Activated naive CD4-positive, alpha-beta T cell treated with anti-CD3 and anti-CD28 coated beads, Interleukin-2, amount 10 ng/mL, durations not matched to agents 7 days and 5 days (primary cell): Measurements from ENCODE around the gene PMF1.
A peak's percentile ranks its signal among the peaks of the same experiment; 100 is the strongest.
"Not testable (repeated sequence)": the region's sequence is repeated elsewhere in the genome, so short reads cannot be mapped to it uniquely, and the experiment has no call there.

Source experiments
- CTCF ChIA-PET: fragments of 350-600 bp; sonication (Branson Sonifier 250); formaldehyde crosslinking; loops from one replicate; lab custom pipeline; 2021; ENCODE audit warnings: antibody characterized with exemption; lab: Charles Lee
- DNase-seq: peaks from one replicate; pipeline ENCODE4 v3.0.0-alpha.2; 2020
- H3K27ac Mint-ChIP-seq: one replicate; pipeline ENCODE4 v1.8.0; 2021; ENCODE audit warnings: mild to moderate bottlenecking, moderate library complexity, mixed read lengths
- H3K27me3 Mint-ChIP-seq: one replicate; pipeline ENCODE4 v1.8.0; 2021; ENCODE audit warnings: mild to moderate bottlenecking, mixed read lengths
- H3K36me3 Mint-ChIP-seq: one replicate; pipeline ENCODE4 v1.8.0; 2021; ENCODE audit warnings: mixed read lengths
- H3K4me1 Mint-ChIP-seq: one replicate; pipeline ENCODE4 v1.8.0; 2021; ENCODE audit warnings: mixed read lengths
- H3K4me3 Mint-ChIP-seq: one replicate; pipeline ENCODE4 v1.8.0; 2021; ENCODE audit warnings: mild to moderate bottlenecking, moderate library complexity, mixed read lengths
- H3K9me3 Mint-ChIP-seq: one replicate; pipeline ENCODE4 v1.8.0; 2021; ENCODE audit warnings: mixed read lengths

The PMF1 gene

DNA sequence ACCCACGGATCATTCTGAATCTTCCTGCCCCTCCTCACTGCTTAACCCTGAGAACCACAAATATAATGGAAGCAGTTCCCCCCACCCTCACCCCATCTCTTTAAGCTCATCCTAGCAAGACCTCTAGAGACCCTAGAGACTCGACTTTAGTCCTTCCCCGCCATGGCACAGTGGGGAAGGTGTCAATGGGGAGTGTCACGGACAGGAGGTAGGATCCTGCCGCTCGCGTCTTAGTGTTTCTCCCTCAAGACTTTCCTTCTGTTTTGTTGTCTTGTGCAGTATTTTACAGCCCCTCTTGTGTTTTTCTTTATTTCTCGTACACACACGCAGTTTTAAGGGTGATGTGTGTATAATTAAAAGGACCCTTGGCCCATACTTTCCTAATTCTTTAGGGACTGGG lies 677 bp upstream of the PMF1 start:
- Mint-ChIP-seq H3K36me3 (peaks cover 48% of the 10 kb centered on the region), H3K27me3 (no peaks in the 10 kb centered on the region), H3K4me1 (peaks cover 45% of the 10 kb centered on the region), H3K4me3 (peak overlapping the region; percentile 86), H3K9me3 (no peaks in the 10 kb centered on the region), H3K27ac (peak overlapping the region; percentile 99)
- CTCF ChIA-PET: interaction anchor here (1.1 to 5.1 kb wide), 4 partner anchors 12 to 19 kb away, joined by 3 to 44 read pairs (median 7); partner anchors contain the start of gene SLC25A44
- DNase-seq: no peak

DNA sequence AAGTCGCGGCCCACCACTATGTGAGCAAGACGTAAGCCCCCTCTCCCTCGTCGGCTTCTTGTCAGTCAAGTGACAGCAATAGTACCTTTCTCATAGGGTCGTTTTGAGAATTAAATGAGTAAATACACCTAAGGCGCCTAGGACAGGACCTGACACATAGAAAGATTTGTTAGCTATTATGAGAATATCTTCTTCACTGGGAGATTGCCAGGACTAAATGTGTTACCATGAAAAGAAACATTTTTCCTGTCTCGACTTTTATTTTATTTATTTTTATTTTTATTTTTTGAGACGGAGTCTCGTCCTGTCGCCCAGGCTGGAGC lies 798 bp downstream of the PMF1 start:
- Mint-ChIP-seq H3K27me3 (no peaks in the 10 kb centered on the region), H3K9me3 (no peaks in the 10 kb centered on the region), H3K4me1 (peaks cover 58% of the 10 kb centered on the region), H3K36me3 (peaks cover 35% of the 10 kb centered on the region), H3K27ac (peak overlapping the region; percentile 99), H3K4me3 (peak overlapping the region; percentile 86)
- no peak for DNase-seq
- CTCF ChIA-PET: interaction anchor here (1.2 to 5.1 kb wide), 5 partner anchors 11 to 67 kb away, joined by 3 to 44 read pairs (median 6); no protein-coding TSS in a partner anchor

DNA sequence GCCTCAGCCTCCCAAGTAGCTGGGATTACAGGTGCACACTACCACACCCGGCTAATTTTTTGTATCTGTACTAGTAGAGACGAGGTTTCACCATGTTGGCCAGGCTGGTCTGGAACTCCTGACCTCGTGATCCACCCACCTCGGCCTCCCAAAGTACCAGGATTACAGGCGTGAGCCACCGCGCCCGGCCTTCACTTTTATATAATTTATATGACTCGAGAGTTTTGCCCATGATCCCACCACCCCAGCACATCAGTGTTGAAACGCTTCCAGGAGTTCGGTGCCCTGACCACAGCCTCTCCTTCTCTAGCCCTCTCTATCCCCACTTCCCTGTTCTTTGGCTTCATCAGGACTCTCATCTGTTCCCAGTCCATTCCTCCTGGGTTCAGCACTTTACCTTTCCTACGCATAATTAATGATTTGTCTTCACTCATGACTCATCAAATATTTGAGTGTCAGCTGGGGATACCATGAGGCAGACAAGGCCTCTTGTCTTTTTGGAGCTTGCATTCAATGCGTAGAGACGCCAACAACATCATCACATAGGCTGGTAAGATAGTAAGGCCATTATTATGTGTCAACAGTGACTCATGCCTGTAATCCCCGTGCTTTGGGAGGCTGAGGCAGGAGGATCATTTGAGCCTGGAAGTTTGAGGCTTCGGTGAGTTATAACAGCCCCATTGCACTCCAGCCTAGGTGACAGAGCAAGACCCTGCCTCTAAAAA lies 1.4 kb downstream of the PMF1 start:
- H3K4me3 Mint-ChIP-seq: peak overlapping the region; percentile 86
- peaks cover 60% of the 10 kb centered on the region for H3K4me1 Mint-ChIP-seq
- peaks cover under 1% of the 10 kb centered on the region for H3K9me3 Mint-ChIP-seq
- peaks cover 32% of the 10 kb centered on the region for H3K36me3 Mint-ChIP-seq
- no peaks in the 10 kb centered on the region for H3K27me3 Mint-ChIP-seq
- DNase-seq: no peak
- CTCF ChIA-PET: interaction anchor here (1.2 to 5.1 kb wide), 4 partner anchors 10 to 68 kb away, joined by 3 to 44 read pairs (median 5); no protein-coding TSS in a partner anchor
- peak overlapping the region; percentile 99 for H3K27ac Mint-ChIP-seq

DNA sequence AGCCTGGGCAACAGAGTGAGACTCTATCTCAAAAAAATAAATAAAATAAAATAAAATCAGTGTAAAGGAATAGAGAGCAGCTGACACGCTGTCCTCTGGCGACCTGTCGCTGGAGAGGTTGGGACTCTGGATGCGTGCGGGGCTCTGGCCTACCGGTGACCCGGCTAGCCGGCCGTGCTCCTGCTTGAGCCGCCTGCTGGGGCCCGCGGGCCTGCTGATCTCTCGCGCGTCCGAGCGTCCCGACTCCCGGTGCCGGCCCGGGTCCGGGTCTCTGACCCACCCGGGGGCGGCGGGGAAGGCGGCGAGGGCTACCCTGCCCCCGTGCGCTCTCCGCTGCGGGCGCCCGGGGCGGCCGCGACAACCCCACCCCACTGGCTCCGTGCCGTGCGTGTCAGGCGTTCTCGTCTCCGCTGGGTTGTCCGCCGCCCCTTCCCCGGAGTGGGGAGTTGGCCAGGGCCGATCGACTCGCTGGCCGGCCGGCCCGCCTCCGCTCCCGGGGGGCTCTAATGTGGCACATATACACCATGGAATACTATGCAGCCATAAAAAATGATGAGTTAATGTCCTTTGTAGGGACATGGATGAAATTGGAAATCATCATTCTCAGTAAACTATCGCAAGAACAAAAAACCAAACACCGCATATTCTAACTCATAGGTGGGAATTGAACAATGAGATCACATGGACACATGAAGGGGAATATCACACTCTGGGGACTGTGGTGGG lies 3.7 kb downstream of the PMF1 start:
- Mint-ChIP-seq H3K4me1 (peaks cover 78% of the 10 kb centered on the region), H3K27ac (peak overlapping the region; percentile 98), H3K36me3 (peaks cover 37% of the 10 kb centered on the region), H3K4me3 (peak overlapping the region; percentile 42)
- not testable (repeated sequence) for H3K27me3 Mint-ChIP-seq, DNase-seq, H3K9me3 Mint-ChIP-seq
- CTCF ChIA-PET: interaction anchor here (5.1 kb wide), 1 partner anchor 8 kb away, joined by 44 read pairs; no protein-coding TSS in a partner anchor

DNA sequence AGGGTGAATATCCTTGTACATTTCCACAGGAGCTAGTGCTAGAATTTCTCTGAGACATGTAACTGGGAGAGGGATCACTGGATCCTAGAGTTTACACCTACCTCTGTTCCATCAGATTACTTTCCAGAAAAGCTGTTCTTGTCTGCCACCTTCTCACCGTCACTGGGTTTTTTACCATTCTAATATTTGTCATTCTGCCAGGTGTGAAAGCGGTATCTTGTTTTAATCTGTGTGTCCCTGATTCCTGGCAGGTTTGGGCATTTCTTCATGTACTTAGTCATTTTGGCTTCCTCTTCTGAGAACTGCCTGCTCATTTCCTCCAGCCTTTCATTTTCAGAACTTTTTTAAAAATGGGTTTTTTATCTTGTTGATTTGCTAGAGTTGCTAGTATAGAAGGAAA lies 5.1 kb downstream of the PMF1 start:
- peaks cover 3% of the 10 kb centered on the region for H3K9me3 Mint-ChIP-seq
- CTCF ChIA-PET: interaction anchor here (1.1 kb wide), 1 partner anchor 42 kb away, joined by 5 read pairs; no protein-coding TSS in a partner anchor
- peaks cover 79% of the 10 kb centered on the region for H3K4me1 Mint-ChIP-seq
- DNase-seq: peak; percentile 49
- H3K27ac Mint-ChIP-seq: peak overlapping the region; percentile 98
- peak overlapping the region; percentile 42 for H3K4me3 Mint-ChIP-seq
- peaks cover 44% of the 10 kb centered on the region for H3K36me3 Mint-ChIP-seq
- H3K27me3 Mint-ChIP-seq: no peaks in the 10 kb centered on the region

DNA sequence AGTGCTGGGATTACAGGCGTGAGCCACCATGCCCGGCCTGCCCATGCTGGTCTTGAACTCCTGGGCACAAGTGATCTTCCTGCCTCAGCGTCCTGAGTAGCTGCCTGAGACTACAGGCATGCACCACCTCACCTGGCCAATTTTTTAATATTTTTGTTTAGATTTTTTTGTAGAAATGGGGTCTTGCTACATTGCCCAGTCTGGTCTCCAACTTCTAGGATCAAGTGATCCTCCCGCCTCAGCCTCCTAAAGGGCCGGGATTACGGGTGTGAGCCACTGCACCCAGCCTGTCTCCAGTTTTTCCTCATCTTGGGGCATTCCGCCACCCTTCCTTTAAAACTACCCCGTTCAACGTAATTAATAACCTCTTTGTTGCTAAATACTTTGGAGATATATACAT lies 7.4 kb downstream of the PMF1 start:
- peaks cover 42% of the 10 kb centered on the region for H3K36me3 Mint-ChIP-seq
- peaks cover 73% of the 10 kb centered on the region for H3K4me1 Mint-ChIP-seq
- H3K4me3 Mint-ChIP-seq: no peak overlapping the region
- peaks cover 3% of the 10 kb centered on the region for H3K9me3 Mint-ChIP-seq
- peak overlapping the region; percentile 81 for H3K27ac Mint-ChIP-seq
- CTCF ChIA-PET: interaction anchor here (1.2 to 1.5 kb wide), 3 partner anchors 21 to 74 kb away, joined by 4 to 5 read pairs (median 5); partner anchors contain the start of gene SLC25A44
- no peaks in the 10 kb centered on the region for H3K27me3 Mint-ChIP-seq
- DNase-seq: no peak

DNA sequence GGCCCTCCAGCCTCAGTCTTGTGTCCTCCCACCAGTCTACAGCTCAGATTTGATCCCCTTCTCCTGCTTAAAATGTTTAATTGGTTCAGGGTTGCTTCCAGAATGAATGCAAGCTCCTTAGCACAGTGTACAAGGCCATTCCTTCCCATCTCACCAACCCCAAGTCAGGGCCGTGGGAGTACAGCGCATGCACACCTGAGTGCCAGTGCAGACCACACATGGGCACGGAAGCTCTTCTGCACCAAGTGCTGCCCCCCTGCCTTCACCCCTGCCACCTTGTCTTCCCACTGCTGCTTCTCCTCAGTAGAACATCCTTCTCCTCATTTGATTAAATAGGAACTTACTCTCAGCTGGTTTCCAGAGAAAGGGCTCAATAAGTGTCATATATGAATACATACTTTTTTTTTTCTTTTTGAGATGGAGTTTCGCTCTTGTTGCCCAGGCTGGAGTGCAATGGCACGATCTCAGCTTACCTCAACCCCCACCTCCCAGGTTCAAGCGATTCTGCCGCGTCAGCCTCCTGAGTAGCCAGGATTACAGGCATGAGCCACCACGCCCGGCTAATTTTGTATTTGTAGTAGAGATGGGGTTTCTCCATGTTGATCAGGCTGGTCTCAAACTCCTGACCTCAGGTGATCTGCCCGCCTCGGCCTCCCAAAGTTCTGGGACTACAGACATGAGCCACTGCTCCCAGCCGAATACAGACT lies 9.3 kb downstream of the PMF1 start:
- Mint-ChIP-seq H3K36me3 (peaks cover 48% of the 10 kb centered on the region), H3K4me3 (no peak overlapping the region), H3K4me1 (peaks cover 75% of the 10 kb centered on the region)

DNA sequence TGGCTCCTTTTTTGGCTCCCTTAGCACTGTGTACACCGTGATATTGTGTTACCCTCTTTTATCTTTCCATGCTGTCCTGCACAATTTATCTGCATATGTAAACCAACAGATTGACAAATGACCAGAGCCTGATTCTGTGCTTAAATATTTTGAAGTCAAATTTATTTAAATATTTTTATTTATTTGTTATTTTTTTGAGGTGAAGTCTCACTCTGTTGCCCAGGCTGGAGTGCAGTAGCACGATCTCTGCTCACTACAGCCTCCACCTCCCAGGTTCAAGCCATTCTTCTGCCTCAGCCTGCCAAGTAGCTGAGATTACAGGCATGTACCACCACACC lies 12.8 kb downstream of the PMF1 start:
- Mint-ChIP-seq H3K9me3 (no peaks in the 10 kb centered on the region), H3K4me3 (no peak overlapping the region), H3K27ac (peak overlapping the region; percentile 89), H3K27me3 (no peaks in the 10 kb centered on the region), H3K36me3 (peaks cover 55% of the 10 kb centered on the region), H3K4me1 (peaks cover 51% of the 10 kb centered on the region)
- DNase-seq: no peak
- CTCF ChIA-PET: interaction anchor here (0.6 to 9.9 kb wide), 21 partner anchors 12 to 221 kb away, joined by 3 to 315 read pairs (median 4); partner anchors contain the start of genes PMF1, SEMA4A and SMG5

More for the DNA sequence above, 9.3 kb downstream of the PMF1 start:
- no peaks in the 10 kb centered on the region for H3K27me3 Mint-ChIP-seq
- peak overlapping the region; percentile 85 for H3K27ac Mint-ChIP-seq
- no peak for DNase-seq
- H3K9me3 Mint-ChIP-seq: peaks cover 3% of the 10 kb centered on the region
- CTCF ChIA-PET: interaction anchor here (0.7 to 9.9 kb wide), 4 partner anchors 8 to 73 kb away, joined by 3 to 315 read pairs (median 24); partner anchors contain the start of genes PMF1 and SEMA4A

DNA sequence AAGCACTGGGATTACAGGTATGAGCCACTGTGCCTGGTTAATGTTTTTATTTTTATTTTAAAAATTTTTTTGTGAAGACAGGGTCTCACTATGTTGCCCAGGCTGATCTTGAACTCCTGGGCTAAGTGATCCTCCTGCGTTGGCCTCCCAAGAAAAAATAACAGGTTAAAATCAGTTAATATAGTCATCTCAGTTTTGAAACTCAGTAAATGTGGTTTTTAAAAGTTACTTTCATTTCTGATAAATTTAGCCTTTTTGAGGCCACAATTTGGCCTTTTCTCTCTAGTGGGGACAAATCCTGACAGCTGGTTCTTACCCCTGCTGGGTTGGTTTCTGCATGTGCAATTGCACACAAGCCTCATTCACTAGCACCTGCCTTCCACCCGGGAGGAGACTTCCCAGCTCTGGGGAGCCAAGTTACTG lies 13.3 kb downstream of the PMF1 start:
- no peaks in the 10 kb centered on the region for H3K27me3 Mint-ChIP-seq
- CTCF ChIA-PET: interaction anchor here (0.6 to 9.9 kb wide), 13 partner anchors 12 to 130 kb away, joined by 3 to 315 read pairs (median 7); partner anchors contain the start of genes PMF1 and SEMA4A
- no peak for DNase-seq
- H3K4me3 Mint-ChIP-seq: no peak overlapping the region
- H3K9me3 Mint-ChIP-seq: no peaks in the 10 kb centered on the region
- peaks cover 51% of the 10 kb centered on the region for H3K36me3 Mint-ChIP-seq
- H3K4me1 Mint-ChIP-seq: peaks cover 48% of the 10 kb centered on the region
- peak overlapping the region; percentile 89 for H3K27ac Mint-ChIP-seq

DNA sequence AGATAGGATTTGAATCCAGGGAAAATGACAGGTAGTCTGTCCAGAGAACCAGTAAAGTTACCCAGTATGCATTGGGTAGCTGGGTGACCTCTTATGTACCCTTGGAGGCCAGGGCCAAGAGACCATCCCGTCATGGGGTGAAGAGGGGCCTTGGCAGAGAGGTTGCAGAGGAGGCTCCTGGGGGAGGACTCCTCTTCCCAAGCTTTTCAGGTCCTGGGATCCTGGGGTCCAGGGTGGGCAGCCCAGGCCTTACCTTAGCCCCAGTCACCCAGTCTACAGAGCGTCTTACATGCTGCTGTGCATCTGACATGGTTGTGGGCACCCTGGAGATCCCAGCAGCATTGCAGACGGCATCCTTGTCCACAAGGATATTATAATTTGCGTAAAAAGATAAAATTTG lies 14.0 kb downstream of the PMF1 start:
- Mint-ChIP-seq H3K4me3 (no peak overlapping the region), H3K36me3 (peaks cover 46% of the 10 kb centered on the region), H3K27ac (peak overlapping the region; percentile 89), H3K4me1 (peaks cover 41% of the 10 kb centered on the region), H3K9me3 (no peaks in the 10 kb centered on the region), H3K27me3 (no peaks in the 10 kb centered on the region)
- DNase-seq: no peak
- CTCF ChIA-PET: interaction anchor here (0.6 to 9.9 kb wide), 7 partner anchors 13 to 323 kb away, joined by 3 to 315 read pairs (median 16); partner anchors contain the start of genes PMF1 and SEMA4A

DNA sequence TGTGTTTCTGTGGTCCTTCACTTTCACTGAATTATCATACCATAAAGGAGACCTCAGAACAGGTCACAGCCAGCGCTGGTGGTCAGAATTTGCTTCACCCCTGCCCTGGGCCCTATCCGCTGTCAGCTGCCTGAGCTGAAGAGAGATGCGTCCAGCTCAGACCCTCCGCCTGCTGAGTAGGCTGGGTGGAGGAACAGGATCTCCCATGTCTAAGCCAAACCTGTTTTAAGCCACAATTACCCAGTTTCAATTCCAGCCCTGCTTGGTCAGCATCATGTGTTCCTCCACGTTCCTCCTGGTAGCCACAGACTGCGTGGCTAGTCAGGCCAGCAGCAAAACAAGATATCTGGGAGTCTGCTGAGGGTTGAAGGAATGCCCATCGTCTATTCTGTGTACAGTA lies 15.7 kb downstream of the PMF1 start:
- no peak overlapping the region for H3K4me3 Mint-ChIP-seq
- H3K4me1 Mint-ChIP-seq: peaks cover 24% of the 10 kb centered on the region
- no peak overlapping the region for H3K27ac Mint-ChIP-seq
- no peaks in the 10 kb centered on the region for H3K9me3 Mint-ChIP-seq
- no peaks in the 10 kb centered on the region for H3K27me3 Mint-ChIP-seq
- CTCF ChIA-PET: interaction anchor here (1.5 to 9.9 kb wide), 2 partner anchors 79 to 91 kb away, joined by 3 to 315 read pairs; partner anchors contain the start of gene SEMA4A
- no peak for DNase-seq
- H3K36me3 Mint-ChIP-seq: peaks cover 31% of the 10 kb centered on the region

DNA sequence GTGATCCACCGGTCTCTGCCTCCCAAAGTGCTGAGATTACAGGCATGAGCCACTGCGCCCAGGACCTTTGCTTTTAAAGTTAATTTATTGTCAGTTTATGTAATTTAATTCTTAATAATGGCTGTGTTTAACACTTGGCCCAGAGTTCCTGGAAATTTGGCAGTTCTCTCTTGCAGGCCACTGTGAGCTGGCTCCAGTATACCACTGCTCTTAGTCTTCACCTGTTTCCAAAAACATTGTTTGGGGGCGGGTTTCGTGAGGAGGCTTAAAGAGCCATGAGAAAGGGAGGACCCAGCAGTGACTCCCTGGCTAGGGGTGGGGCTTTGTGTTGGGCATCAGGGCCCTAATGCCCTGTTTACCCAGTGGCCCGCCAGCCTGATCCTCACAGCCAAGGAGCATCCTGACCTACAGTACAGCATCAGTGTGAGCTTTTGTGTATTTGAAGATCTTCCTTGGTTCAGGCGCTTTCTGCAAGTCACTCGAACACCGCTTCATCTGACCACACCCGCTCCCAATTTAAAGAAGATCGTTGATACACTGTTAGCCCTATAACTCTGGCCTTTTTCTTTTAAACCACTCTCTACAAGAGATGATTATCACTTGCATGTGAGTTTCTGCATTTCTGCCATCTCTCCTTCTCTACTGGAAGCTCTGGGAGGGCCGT lies 17.1 kb downstream of the PMF1 start:
- H3K27ac Mint-ChIP-seq: no peak overlapping the region
- no peak for DNase-seq
- no peaks in the 10 kb centered on the region for H3K9me3 Mint-ChIP-seq
- peaks cover 27% of the 10 kb centered on the region for H3K36me3 Mint-ChIP-seq
- peaks cover 17% of the 10 kb centered on the region for H3K4me1 Mint-ChIP-seq
- H3K27me3 Mint-ChIP-seq: no peaks in the 10 kb centered on the region
- CTCF ChIA-PET: interaction anchor here (0.7 to 9.9 kb wide), 2 partner anchors 81 to 369 kb away, joined by 3 to 315 read pairs; partner anchors contain the start of gene SEMA4A
- no peak overlapping the region for H3K4me3 Mint-ChIP-seq

DNA sequence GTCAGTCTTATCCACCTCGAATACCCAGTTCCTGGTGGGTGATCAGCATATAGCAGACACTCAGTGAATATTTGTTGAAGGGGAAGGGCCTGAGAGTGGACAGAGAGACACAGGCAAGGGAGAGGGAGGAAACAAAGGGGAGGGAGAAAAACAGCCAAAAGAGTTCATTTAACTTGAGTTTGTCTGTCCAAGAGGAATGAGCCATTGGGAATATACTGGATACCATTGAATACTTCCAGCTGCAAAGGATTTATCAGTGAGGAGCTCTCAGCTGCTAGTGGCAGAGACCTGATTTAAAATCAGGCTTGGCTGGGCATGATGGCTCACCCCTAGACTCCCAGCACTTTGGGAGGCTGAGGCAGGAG lies 17.6 kb downstream of the PMF1 start:
- CTCF ChIA-PET: interaction anchor here (9.9 kb wide), 1 partner anchor 81 kb away, joined by 315 read pairs; the partner anchor contains the start of gene SEMA4A
- Mint-ChIP-seq H3K4me3 (no peak overlapping the region), H3K27me3 (no peaks in the 10 kb centered on the region), H3K36me3 (peaks cover 26% of the 10 kb centered on the region), H3K4me1 (peaks cover 14% of the 10 kb centered on the region), H3K27ac (no peak overlapping the region), H3K9me3 (no peaks in the 10 kb centered on the region)
- DNase-seq: no peak
